Spleen (tissue), 7 donors: ENCODE results near the gene DST.

Experiments
- POLR2A ChIP-seq, 3 donors: fragments of 450-650 bp; IDR thresholded peaks; one replicate each; pipeline ENCODE4 v1.5.1; 2017; ENCODE audit warnings: antibody characterized with exemption in 3 of 3, mild to moderate bottlenecking in 1 of 3
- TF ChIP-seq, protein P1 (sequence below), 11 experiments: fragments of 200-600 bp in 7 of 11; fragments of 450-650 bp in 4 of 11; sonication (generic) in 4 of 11; IDR thresholded peaks in 8 of 11; conservative IDR thresholded peaks in 3 of 11; 1 replicate in 7 of 11; 2 replicates in 4 of 11; pipeline versions ENCODE4 v1.4.0 to v1.8.0; 2016 to 2021; ENCODE audit warnings: antibody characterized with exemption in 11 of 11, inconsistent platforms in 4 of 11, mild to moderate bottlenecking in 1 of 11
- donor health status: DM: no; HTN: no; CAD: no; lungs with moderate emphysema.
- donor health status: DM: no; HTN: no; CAD: no.
- donor health status: DM: no; HTN: no; CAD: no.

DNA sequence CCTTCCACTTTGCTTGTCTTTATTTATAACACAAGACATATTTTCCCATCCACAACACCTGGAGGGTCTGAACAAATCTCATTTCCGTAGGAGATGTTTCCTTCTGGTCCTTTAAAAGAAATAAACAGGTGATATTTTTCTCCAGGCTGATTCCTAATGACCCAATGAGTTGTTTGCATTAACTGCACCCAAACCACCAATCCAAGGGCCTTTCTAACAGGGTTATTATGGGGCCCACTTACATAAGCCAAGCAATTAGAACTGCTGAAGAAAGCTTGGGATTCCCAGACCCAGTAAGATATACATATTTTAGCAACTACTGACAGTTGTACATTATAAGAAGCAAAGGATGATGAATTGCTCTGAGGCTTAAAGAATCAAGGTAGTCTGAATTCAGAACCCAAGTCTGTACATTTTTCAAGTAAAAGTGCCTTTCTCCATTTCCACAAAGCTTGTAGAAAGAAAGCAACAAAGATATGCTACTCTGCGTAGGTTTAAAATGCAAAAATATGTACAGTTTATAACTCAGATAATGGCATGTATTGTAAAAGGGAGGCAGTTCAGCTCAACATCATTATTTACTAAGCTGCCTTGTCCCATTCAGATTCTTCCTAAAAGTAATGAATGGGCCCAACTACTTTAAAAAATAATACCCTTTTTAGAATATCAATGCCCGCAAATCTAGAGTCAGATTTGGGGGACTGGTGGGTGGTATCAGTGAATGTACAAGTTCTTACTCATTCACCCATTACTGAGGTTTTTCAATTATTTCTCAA, 120.0 kb downstream of the DST start:
- TF ChIP-seq, protein P1, sequence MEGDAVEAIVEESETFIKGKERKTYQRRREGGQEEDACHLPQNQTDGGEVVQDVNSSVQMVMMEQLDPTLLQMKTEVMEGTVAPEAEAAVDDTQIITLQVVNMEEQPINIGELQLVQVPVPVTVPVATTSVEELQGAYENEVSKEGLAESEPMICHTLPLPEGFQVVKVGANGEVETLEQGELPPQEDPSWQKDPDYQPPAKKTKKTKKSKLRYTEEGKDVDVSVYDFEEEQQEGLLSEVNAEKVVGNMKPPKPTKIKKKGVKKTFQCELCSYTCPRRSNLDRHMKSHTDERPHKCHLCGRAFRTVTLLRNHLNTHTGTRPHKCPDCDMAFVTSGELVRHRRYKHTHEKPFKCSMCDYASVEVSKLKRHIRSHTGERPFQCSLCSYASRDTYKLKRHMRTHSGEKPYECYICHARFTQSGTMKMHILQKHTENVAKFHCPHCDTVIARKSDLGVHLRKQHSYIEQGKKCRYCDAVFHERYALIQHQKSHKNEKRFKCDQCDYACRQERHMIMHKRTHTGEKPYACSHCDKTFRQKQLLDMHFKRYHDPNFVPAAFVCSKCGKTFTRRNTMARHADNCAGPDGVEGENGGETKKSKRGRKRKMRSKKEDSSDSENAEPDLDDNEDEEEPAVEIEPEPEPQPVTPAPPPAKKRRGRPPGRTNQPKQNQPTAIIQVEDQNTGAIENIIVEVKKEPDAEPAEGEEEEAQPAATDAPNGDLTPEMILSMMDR (IDR thresholded peaks at IDR 0.05 in 8 of 11, conservative IDR thresholded peaks at IDR 0.05 in 3 of 11): no peak
- no peak for TF ChIP-seq POLR2A (IDR thresholded peaks at IDR 0.05)
